AG04450 (cell line): ENCODE data around the gene CCSAP. TPM values are rescaled to one million over a fixed set of nuclear protein-coding genes. Genes with fewer than 3 reads are reported as not detected.

Source experiments
- CTCF ChIA-PET: fragments of 300-600, 350-600 bp; formaldehyde crosslinking; extraction: SDS; loops from one replicate; lab custom pipeline; 2022; ENCODE audit warnings: antibody characterized with exemption, inconsistent platforms; lab: Charles Lee
- POLR2A ChIA-PET: fragments of 350-600 bp; formaldehyde crosslinking; extraction: SDS; loops from one replicate; lab custom pipeline; 2021; ENCODE audit warnings: antibody characterized with exemption, inconsistent platforms; lab: Yijun Ruan, JAX
- DNase-seq: peaks from one replicate; pipeline ENCODE4 v3.0.0-alpha.2; 2011; ENCODE audit warnings: low read depth, low spot score
- H3K27ac ChIP-seq: one replicate; pipeline ENCODE4 v1.5.1; 2012; ENCODE audit warnings: low read depth, low read length, control low read depth
- H3K27me3 ChIP-seq: one replicate; pipeline ENCODE4 v1.6.0; 2012; ENCODE audit warnings: low read length; ENCODE audit not compliant: control insufficient read depth, insufficient read depth
- H3K4me3 ChIP-seq: 2 replicates; pipeline ENCODE4 v1.5.1; 2011; ENCODE audit warnings: mild to moderate bottlenecking, low read depth, low read length, control low read depth
- H3K9me3 ChIP-seq: 2 replicates; pipeline ENCODE4 v1.5.1; 2012; ENCODE audit warnings: low read length; ENCODE audit not compliant: control insufficient read depth, insufficient read depth
- polyA plus RNA-seq: library from polyadenylated mRNA; depleted of rRNA; stranded (reverse); fragments of >200 nt; gene quantifications from 2 replicates; pipeline ENCODE4 v1.2.3, GENCODE V29; 2011
- TF ChIP-seq, protein P1 (sequence below): IDR thresholded peaks from 2 replicates; pipeline ENCODE4 v1.5.1; 2011; ENCODE audit warnings: low read depth, low read length, control low read depth, inconsistent platforms

The CCSAP gene
- polyA plus RNA-seq, 1 experiment: 4.3 TPM

DNA sequence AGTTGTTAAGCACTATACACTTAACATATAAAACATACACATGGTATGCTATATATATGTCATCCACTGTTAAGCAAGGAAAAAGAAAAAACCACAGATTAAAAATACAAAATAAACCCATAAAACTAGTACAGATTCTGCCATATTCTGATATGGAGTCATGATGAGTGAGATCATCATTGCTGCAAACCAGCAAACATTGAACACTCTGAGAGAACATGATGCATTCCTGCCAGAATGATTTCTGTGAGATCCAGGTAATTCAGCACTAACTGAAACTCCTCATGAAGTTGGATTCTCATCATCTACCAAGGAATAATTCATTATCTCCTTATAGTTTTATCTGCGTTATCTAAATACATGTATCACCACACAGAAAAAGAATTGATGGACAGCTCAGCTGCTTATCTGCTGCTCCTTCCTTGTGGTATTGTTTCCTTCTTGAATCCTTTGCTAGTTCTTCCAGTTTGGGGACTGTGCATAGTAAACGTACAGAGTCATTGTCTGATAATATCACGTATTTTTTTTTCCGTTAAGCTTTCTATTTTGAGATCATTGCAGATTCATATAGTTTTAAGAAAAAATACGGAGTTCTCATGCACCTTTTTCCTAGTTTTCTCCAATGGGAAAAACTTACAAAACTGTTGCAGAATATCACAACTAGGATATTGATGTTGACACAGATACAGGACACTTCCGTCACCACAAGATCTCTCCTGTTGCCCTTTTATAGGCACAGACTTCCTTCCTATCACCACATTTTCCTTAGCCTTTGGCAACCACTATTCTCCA is 62.6 kb downstream of the CCSAP start:
- TF ChIP-seq, protein P1, sequence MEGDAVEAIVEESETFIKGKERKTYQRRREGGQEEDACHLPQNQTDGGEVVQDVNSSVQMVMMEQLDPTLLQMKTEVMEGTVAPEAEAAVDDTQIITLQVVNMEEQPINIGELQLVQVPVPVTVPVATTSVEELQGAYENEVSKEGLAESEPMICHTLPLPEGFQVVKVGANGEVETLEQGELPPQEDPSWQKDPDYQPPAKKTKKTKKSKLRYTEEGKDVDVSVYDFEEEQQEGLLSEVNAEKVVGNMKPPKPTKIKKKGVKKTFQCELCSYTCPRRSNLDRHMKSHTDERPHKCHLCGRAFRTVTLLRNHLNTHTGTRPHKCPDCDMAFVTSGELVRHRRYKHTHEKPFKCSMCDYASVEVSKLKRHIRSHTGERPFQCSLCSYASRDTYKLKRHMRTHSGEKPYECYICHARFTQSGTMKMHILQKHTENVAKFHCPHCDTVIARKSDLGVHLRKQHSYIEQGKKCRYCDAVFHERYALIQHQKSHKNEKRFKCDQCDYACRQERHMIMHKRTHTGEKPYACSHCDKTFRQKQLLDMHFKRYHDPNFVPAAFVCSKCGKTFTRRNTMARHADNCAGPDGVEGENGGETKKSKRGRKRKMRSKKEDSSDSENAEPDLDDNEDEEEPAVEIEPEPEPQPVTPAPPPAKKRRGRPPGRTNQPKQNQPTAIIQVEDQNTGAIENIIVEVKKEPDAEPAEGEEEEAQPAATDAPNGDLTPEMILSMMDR: no peak
- POLR2A ChIA-PET: no interaction called here
- CTCF ChIA-PET: interaction anchor here (0.8 kb wide), 1 partner anchor 24 kb away, joined by 3 read pairs; no protein-coding TSS in a partner anchor

DNA sequence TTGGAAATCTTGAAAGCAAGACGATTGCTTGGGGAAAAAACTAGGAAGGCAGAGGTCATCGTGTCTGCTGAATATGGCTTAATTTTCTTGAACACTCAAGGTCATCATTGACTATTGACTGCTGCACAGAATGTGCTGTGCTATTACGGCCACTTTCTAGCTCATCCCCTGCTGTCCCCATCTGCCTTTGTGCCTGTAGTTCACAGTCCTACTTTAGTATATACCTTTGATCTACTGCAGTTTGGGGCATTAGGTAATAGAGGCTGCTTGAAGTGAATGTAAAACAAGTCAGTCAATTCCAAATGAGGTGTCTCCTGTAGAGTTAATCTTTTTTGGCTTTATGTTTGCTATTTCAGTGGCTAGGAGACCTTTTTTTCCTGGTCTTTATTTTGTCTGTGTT is 63.6 kb downstream of the CCSAP start:
- Histone ChIP-seq H3K27ac (no peak overlapping the region), H3K4me3 (no peak overlapping the region), H3K9me3 (no peaks in the 10 kb centered on the region), H3K27me3 (no peaks in the 10 kb centered on the region)
- DNase-seq: no peak
- ChIA-PET CTCF (no interaction called here), POLR2A (interaction anchor here (0.6 kb wide), 1 partner anchor 165 kb away, joined by 5 read pairs; no protein-coding TSS in a partner anchor)
- TF ChIP-seq, protein P1: no peak

More for the DNA sequence above, 62.6 kb downstream of the CCSAP start:
- Histone ChIP-seq H3K9me3 (no peaks in the 10 kb centered on the region), H3K27ac (no peak overlapping the region), H3K4me3 (no peak overlapping the region), H3K27me3 (no peaks in the 10 kb centered on the region)
- DNase-seq: no peak

GRCh38 chr1:229278120-229278741 is 64.6 kb downstream of the CCSAP start:
- Histone ChIP-seq H3K27ac (no peak overlapping the region), H3K9me3 (no peaks in the 10 kb centered on the region), H3K27me3 (no peaks in the 10 kb centered on the region), H3K4me3 (no peak overlapping the region)
- TF ChIP-seq, protein P1: no peak
- ChIA-PET POLR2A (no interaction called here), CTCF (no interaction called here)
- DNase-seq: no peak

DNA sequence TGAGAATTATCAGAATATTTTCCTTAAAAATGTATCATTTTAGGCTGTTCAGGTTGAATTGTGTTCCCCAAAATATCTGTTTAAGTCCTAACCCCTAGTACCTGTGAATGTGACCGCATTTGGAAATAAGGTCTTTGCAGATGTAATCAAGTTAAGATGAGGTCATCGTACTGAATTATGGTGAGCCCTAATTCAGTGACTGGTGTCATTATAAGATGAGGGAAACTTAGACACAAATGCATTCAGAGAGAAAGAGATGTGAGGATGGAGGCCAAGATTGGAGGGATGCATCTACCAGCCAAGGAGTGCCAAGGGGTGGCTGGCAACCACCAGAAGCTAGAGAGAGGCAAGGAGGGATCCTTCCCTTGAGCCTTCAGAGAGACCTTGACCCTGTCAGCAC is 67.8 kb downstream of the CCSAP start:
- Histone ChIP-seq H3K27ac (no peak overlapping the region), H3K27me3 (no peaks in the 10 kb centered on the region), H3K4me3 (no peak overlapping the region), H3K9me3 (peaks cover 6% of the 10 kb centered on the region)
- DNase-seq: no peak
- ChIA-PET CTCF (interaction anchor here (0.7 to 1.0 kb wide), 2 partner anchors 26 to 709 kb away, joined by 3 to 4 read pairs; no protein-coding TSS in a partner anchor), POLR2A (no interaction called here)
- TF ChIP-seq, protein P1: no peak
